ENCODE measurements around the gene F12. TPM values are rescaled to one million over a fixed set of nuclear protein-coding genes. Genes with fewer than 3 reads are reported as not detected.

F12 gene
- total RNA-seq, 1 donor from 2014 or later, result 0.51 TPM

GRCh38 chr5:177414481-177414880, 5.1 kb upstream of the F12 start:
- no peak for DNase-seq (ENCODE audit: low read depth in 2 of 2)

- no peak for DNase-seq (ENCODE audit: low read depth in 2 of 2)
Observed at GRCh38 chr5:177412603-177413233, 3.4 kb upstream of the F12 start.

GRCh38 chr5:177410575-177410974, 1.2 kb upstream of the F12 start:
- no peak for DNase-seq (ENCODE audit: low read depth in 2 of 2)

GRCh38 chr5:177405805-177406204, 3.6 kb downstream of the F12 start:
- no peak for DNase-seq (ENCODE audit: low read depth in 2 of 2)

- no peak for DNase-seq (ENCODE audit: low read depth in 2 of 2)
Observed at GRCh38 chr5:177405312-177405711, 4.1 kb downstream of the F12 start.

GRCh38 chr5:177404641-177405179, 4.7 kb downstream of the F12 start:
- DNase-seq (ENCODE audit: low read depth in 2 of 2), result no peak

- peak; percentile 64 to 82 for DNase-seq (ENCODE audit: low read depth in 2 of 2)
Observed at GRCh38 chr5:177403792-177404640, 5.3 kb downstream of the F12 start.

GRCh38 chr5:177403102-177403791, 6.1 kb downstream of the F12 start:
- no peak for DNase-seq (ENCODE audit: low read depth in 2 of 2)

GRCh38 chr5:177402271-177403043, 6.9 kb downstream of the F12 start:
- peak in 1 of 2 donors; percentile 32 for DNase-seq (ENCODE audit: low read depth in 2 of 2)

GRCh38 chr5:177399997-177400868, 9.1 kb downstream of the F12 start, which contains the start of gene PFN3:
Gene PFN3 (minus strand): TSS chr5:177400661. CDS start chr5:177400576, 85 bp downstream.
- DNase-seq (ENCODE audit: low read depth in 2 of 2), result peak; percentile 16 to 56

GRCh38 chr5:177397875-177398390, 11.4 kb downstream of the F12 start:
- no peak for DNase-seq (ENCODE audit: low read depth in 2 of 2)

GRCh38 chr5:177396807-177397206, 12.6 kb downstream of the F12 start:
- DNase-seq (ENCODE audit: low read depth in 2 of 2), result no peak

- DNase-seq (ENCODE audit: low read depth in 2 of 2), result no peak
Observed at GRCh38 chr5:177396078-177396477, 13.3 kb downstream of the F12 start.

GRCh38 chr5:177393990-177394389, 15.4 kb downstream of the F12 start:
- no peak for DNase-seq (ENCODE audit: low read depth in 2 of 2)

GRCh38 chr5:177393206-177393765, 16.1 kb downstream of the F12 start:
- no peak for DNase-seq (ENCODE audit: low read depth in 2 of 2)

- DNase-seq (ENCODE audit: low read depth in 2 of 2), result no peak
Observed at GRCh38 chr5:177392765-177393164, 16.6 kb downstream of the F12 start.

GRCh38 chr5:177390363-177391300, 18.7 kb downstream of the F12 start:
- peak; percentile 55 to 80 for DNase-seq (ENCODE audit: low read depth in 2 of 2)
